Keratinocyte (primary cell): ENCODE data around the gene MGAT5B. TPM values are rescaled to one million over a fixed set of nuclear protein-coding genes. Genes with fewer than 3 reads are reported as not detected.

Experiments used
- DNase-seq: peaks from one replicate; pipeline ENCODE4 v3.0.0-alpha.2; 2011; ENCODE audit warnings: low read depth, missing footprints, low spot score
- FAIRE-seq: peaks from 2 replicates; lab custom pipeline; 2011; peaks lifted over from hg19 to GRCh38; lab: Jason Lieb, UNC
- H2AFZ ChIP-seq: 2 replicates; pipeline ENCODE4 v1.6.0; 2012; ENCODE audit warnings: low read length, control low read depth, inconsistent platforms; ENCODE audit not compliant: control insufficient read depth
- H3K27ac ChIP-seq: 2 replicates; pipeline ENCODE4 v1.5.1; 2011; ENCODE audit warnings: low read length; ENCODE audit not compliant: control insufficient read depth, insufficient read depth
- H3K27me3 ChIP-seq: 3 replicates; pipeline ENCODE4 v1.6.0; 2011; ENCODE audit warnings: low read length; ENCODE audit not compliant: control insufficient read depth, insufficient read depth; ENCODE audit errors: extremely low read depth
- H3K36me3 ChIP-seq, 2 experiments: 2 replicates in 1 of 2; 3 replicates in 1 of 2; pipeline ENCODE4 v1.5.1; 2011; ENCODE audit warnings: low read length in 2 of 2, mild to moderate bottlenecking in 1 of 2; ENCODE audit not compliant: control insufficient read depth in 2 of 2, insufficient read depth in 2 of 2; ENCODE audit errors: extremely low read depth in 1 of 2
- H3K4me1 ChIP-seq: 3 replicates; pipeline ENCODE4 v1.5.1; 2011; ENCODE audit warnings: low read length; ENCODE audit not compliant: control insufficient read depth, insufficient read depth; ENCODE audit errors: extremely low read depth
- H3K4me2 ChIP-seq: 3 replicates; pipeline ENCODE4 v1.6.0; 2011; ENCODE audit warnings: low read depth, low read length; ENCODE audit not compliant: control insufficient read depth, insufficient read depth; ENCODE audit errors: extremely low read depth
- H3K4me3 ChIP-seq, 3 experiments: fragments of 200-600 bp in 1 of 3; sonication (generic) in 1 of 3; 2 replicates in 2 of 3; 3 replicates in 1 of 3; pipeline ENCODE4 v1.5.1; 2011 to 2016; ENCODE audit warnings: low read length in 3 of 3, mild to moderate bottlenecking in 3 of 3, control low read depth in 2 of 3, inconsistent platforms in 1 of 3, low read depth in 1 of 3, mixed read lengths in 1 of 3, mixed run types in 1 of 3, moderate library complexity in 1 of 3; ENCODE audit not compliant: control insufficient read depth in 2 of 3, insufficient read depth in 2 of 3; ENCODE audit errors: extremely low read depth in 1 of 3
- H3K79me2 ChIP-seq: 2 replicates; pipeline ENCODE4 v1.6.0; 2012; ENCODE audit warnings: low read length; ENCODE audit not compliant: control insufficient read depth, insufficient read depth
- H3K9ac ChIP-seq: 3 replicates; pipeline ENCODE4 v1.6.0; 2011; ENCODE audit warnings: low read length; ENCODE audit not compliant: control insufficient read depth, insufficient read depth; ENCODE audit errors: extremely low read depth
- H3K9me1 ChIP-seq: 3 replicates; pipeline ENCODE4 v1.6.0; 2011; ENCODE audit warnings: low read length; ENCODE audit not compliant: control insufficient read depth, insufficient read depth; ENCODE audit errors: extremely low read depth
- H3K9me3 ChIP-seq: 2 replicates; pipeline ENCODE4 v1.5.1; 2012; ENCODE audit warnings: low read depth, low read length; ENCODE audit not compliant: control insufficient read depth
- H4K20me1 ChIP-seq: 3 replicates; pipeline ENCODE4 v1.6.0; 2011; ENCODE audit warnings: low read length; ENCODE audit not compliant: control insufficient read depth, insufficient read depth; ENCODE audit errors: extremely low read depth
- EZH2 ChIP-seq: IDR thresholded peaks from one replicate; pipeline ENCODE4 v1.6.1; 2012; ENCODE audit warnings: inconsistent platforms, mild to moderate bottlenecking, low read length, moderate library complexity
- dilution Hi-C: fragments of 300-500 bp; cut with MboI; formaldehyde crosslinking; loops from one replicate; pipeline ENCODE4 v1.7.0; 2020; ENCODE audit warnings: low sequenced_read_pairs; ENCODE audit not compliant: extremely low pct_ligation_motif_present
- polyA plus RNA-seq, 5 experiments: library from polyadenylated mRNA; depleted of rRNA in 3 of 5; stranded (reverse) in 3 of 5; stranded (forward) in 1 of 5; unstranded in 1 of 5; fragments of >200 nt; gene quantifications; 1 replicate in 1 of 5; 2 replicates in 3 of 5; 3 replicates in 1 of 5; pipeline versions ENCODE4 v1.2.1 to v1.2.3, GENCODE V29; 2011 to 2012; ENCODE audit warnings: missing spikeins in 2 of 5, low read depth in 1 of 5, low replicate concordance in 1 of 5
- TF ChIP-seq, protein P1 (sequence below), 3 experiments: IDR thresholded peaks in 1 of 3; conservative IDR thresholded peaks in 1 of 3; optimal IDR thresholded peaks in 1 of 3; 2 replicates in 2 of 3; 3 replicates in 1 of 3; pipeline versions ENCODE3 to v1.5.1; 2011; ENCODE audit warnings: low read length in 3 of 3, mild to moderate bottlenecking in 3 of 3, moderate library complexity in 2 of 3, control low read depth in 1 of 3, inconsistent platforms in 1 of 3; ENCODE audit not compliant: insufficient read depth in 2 of 3; ENCODE audit errors: extremely low read depth in 1 of 3

Gene MGAT5B
- polyA plus RNA-seq, 1 donor (not counting 4 experiments of a cell fraction or from before 2014, with no cell fraction given), result 0.29 TPM

DNA sequence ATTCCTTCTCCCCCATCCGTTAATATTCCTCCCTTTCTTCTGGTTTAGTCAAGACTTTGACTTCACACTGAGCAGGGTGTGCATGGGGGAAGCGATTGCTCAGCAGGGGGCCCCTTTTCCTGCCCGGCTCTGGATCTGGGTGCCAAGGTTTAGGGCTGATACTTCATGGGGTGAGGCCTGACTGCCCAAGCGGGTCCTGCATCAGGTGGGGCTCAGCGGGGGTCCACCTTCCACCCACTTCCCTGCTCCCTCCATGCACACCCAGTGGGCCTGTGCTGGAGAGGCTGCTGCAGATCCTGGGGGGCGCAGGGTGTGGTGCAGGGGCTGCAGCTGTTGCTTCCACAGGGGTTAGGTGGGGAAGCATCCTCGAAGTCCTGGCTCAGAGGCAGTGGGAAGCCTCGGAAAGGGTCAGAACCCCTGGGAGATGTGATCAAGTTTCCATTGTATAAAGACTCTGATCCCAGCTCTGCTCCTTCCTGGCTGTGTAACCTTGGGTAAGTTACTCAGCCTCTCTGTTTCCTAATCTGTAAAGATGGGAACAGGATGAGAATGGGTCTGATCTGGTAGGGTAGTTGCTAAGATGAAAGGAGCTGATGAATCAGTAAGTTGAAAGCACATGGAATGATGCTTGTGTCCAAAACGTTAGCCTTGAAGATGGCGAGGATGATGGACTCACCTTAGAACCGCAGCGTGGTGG, 53.3 kb downstream of the MGAT5B start:
- no peak for FAIRE-seq

DNA sequence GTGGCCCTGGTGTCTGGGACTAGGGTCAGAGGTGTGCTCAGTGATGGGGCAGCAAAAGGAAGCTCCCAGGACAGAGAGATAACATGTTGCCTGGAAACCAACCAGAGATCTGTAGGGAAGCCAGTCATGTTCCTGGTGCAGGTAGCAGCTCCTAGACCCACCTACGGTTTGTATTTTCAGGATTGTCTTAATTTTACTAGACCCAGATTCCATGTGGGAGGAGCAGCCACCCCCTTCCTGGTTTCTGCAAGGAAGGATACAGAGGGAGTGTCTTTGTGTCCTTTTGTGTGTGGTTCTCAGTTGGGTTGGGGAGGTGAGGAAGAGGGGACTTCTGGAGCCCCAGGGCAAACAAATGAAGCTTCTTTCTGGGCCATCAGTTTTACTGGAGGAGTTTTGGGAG, 53.9 kb downstream of the MGAT5B start:
- no peak for TF ChIP-seq EZH2
- TF ChIP-seq, protein P1, sequence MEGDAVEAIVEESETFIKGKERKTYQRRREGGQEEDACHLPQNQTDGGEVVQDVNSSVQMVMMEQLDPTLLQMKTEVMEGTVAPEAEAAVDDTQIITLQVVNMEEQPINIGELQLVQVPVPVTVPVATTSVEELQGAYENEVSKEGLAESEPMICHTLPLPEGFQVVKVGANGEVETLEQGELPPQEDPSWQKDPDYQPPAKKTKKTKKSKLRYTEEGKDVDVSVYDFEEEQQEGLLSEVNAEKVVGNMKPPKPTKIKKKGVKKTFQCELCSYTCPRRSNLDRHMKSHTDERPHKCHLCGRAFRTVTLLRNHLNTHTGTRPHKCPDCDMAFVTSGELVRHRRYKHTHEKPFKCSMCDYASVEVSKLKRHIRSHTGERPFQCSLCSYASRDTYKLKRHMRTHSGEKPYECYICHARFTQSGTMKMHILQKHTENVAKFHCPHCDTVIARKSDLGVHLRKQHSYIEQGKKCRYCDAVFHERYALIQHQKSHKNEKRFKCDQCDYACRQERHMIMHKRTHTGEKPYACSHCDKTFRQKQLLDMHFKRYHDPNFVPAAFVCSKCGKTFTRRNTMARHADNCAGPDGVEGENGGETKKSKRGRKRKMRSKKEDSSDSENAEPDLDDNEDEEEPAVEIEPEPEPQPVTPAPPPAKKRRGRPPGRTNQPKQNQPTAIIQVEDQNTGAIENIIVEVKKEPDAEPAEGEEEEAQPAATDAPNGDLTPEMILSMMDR (optimal IDR thresholded peaks at IDR 0.05 in 1 of 3, IDR thresholded peaks at IDR 0.05 in 1 of 3, conservative IDR thresholded peaks at IDR 0.05 in 1 of 3; ENCODE audit: extremely low read depth in 1 of 3, insufficient read depth in 2 of 3, low read length in 3 of 3), result no peak
- Histone ChIP-seq H3K27me3 (peaks cover 45% of the 10 kb centered on the region), H4K20me1 (no peaks in the 10 kb centered on the region), H3K4me1 (no peaks in the 10 kb centered on the region), H3K4me3 (no peak overlapping the region), H3K36me3 (no peaks in the 10 kb centered on the region), H3K9ac (no peak overlapping the region), H3K9me1 (no peaks in the 10 kb centered on the region), H3K4me2 (no peak overlapping the region), H3K9me3 (no peaks in the 10 kb centered on the region), H3K79me2 (no peaks in the 10 kb centered on the region), H2AFZ (no peak overlapping the region), H3K27ac (no peak overlapping the region)
- no peak for DNase-seq
- dilution Hi-C loops, result no loop called here
- no peak for FAIRE-seq

More for the DNA sequence above, 53.3 kb downstream of the MGAT5B start:
- H2AFZ ChIP-seq, result no peak overlapping the region
- no peak overlapping the region for H3K4me3 ChIP-seq
- H3K4me2 ChIP-seq, result no peak overlapping the region
- H3K4me1 ChIP-seq, result no peaks in the 10 kb centered on the region
- no peaks in the 10 kb centered on the region for H4K20me1 ChIP-seq
- TF ChIP-seq EZH2, result no peak
- TF ChIP-seq, protein P1 (optimal IDR thresholded peaks at IDR 0.05 in 1 of 3, IDR thresholded peaks at IDR 0.05 in 1 of 3, conservative IDR thresholded peaks at IDR 0.05 in 1 of 3; ENCODE audit: extremely low read depth in 1 of 3, insufficient read depth in 2 of 3, low read length in 3 of 3), result no peak
- H3K9me3 ChIP-seq, result no peaks in the 10 kb centered on the region
- no peak for DNase-seq
- peaks cover 39% of the 10 kb centered on the region for H3K27me3 ChIP-seq
- H3K79me2 ChIP-seq, result no peaks in the 10 kb centered on the region
- no peaks in the 10 kb centered on the region for H3K36me3 ChIP-seq
- no peak overlapping the region for H3K9ac ChIP-seq
- H3K27ac ChIP-seq, result no peak overlapping the region
- H3K9me1 ChIP-seq, result no peaks in the 10 kb centered on the region
- dilution Hi-C loops, result no loop called here
